Activated T-cell treated with anti-CD3 and anti-CD28 coated beads for 48 hours (primary cell): ENCODE data around the gene EYA2.
A peak's percentile ranks its signal among the peaks of the same experiment; 100 is the strongest.
"Not testable (repeated sequence)": the region's sequence is repeated elsewhere in the genome, so short reads cannot be mapped to it uniquely, and the experiment has no call there.

Experiments
- DNase-seq: peaks from one replicate; pipeline ENCODE4 v3.0.0-alpha.2; 2020; ENCODE audit warnings: low read depth

Gene EYA2

DNA sequence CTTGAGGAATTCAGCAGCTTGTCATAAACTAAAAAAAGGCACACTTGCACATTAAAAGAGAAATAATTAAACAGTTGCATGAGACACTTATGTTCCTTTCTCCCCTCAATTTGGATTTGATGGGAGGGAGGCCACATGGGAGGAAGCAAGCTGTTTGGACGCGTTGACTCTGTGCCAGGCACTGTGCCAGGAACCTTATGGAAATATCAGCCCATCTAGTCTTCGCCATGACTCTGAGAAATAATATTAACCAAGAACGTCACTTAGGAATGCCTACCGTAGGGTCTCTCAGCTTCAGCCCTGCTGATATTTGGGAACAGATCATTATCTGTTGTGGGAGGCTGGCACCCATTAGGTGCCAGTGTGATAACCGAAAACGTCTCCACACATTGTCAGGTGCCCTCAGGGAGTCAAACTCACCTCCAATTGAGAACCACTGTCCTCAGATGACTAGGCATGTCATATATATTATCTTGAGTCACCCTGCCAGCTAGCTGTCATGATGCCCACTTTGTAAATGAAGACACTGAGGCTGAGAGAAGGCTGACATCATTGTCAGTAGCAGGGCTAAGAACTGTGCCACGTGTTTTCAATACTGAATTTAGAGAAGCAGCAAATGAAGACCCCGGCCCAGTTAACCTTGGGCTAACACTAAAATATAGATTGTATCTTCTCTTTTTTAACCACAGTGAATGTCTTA is 36.1 kb downstream of the EYA2 start:
- no peak for DNase-seq

DNA sequence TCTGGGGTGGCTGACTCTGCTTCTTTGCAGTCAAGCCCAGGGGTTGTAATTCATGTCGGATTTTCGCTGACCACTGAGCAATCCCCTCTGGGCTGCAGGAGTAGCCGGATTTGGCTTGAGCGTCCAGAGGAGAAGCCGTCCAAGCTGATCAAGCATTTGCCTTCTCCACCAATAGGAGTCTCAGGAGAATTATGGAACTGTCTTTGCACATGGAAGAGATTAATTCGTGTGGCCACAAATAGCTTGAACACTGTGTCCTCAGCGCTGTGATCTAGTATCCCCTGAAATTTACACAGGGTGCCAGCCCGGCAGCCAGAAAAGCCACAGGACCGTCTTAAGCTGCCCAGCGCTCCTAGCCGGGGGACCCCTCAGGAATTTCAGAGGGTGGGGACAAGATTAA is 37.1 kb downstream of the EYA2 start:
- no peak for DNase-seq

- not testable (repeated sequence) for DNase-seq
Observed at GRCh38 chr20:46932439-46932838, 37.8 kb downstream of the EYA2 start.

DNA sequence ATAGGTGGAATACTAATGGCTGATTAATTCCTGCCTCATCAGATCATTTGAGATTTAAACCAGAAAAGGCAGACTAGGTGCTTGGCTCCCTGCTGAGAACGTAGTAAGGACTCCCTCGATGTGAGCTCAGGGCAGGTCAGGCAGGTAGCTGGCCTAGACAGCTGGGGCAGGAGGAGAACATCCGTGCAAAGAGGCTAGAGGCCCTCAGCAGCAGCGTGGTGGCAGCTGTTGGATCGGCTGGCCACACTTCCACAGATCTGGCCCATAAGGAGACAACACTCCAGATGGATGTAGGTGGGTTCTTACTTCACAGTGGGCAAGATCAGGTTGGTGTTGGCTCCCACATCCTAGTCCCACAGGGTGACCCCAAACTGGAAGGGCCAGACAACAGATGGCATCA is 38.5 kb downstream of the EYA2 start:
- no peak for DNase-seq

- no peak for DNase-seq
Observed at GRCh38 chr20:46934746-46935287, 40.2 kb downstream of the EYA2 start.

DNA sequence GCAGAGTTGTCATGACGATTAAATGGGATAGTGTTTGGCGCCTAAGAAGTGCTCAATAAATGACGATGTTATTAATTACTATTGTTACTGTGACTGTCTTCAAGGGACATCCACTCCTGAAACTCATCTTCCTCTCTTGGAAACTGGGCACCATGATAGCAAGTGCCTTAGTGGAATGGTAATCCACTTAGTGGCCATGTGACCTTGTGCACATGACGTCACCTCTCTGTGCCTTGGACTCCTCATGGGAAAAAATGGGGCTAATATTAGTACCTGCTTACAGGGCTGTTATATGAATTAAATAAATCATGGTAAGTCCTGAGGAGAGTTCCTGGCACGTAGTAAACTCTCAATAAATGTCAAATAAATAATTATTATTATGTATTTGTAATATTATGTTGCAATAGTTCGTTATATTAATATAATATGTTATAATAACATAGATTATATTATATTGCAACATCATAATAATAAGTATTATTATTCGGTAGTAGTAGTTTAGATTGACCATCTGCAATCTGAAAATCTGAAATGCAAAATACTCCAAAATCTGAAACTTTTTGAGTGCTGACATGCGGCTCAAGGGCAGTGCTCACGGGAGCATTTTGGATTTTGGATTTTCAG is 40.9 kb downstream of the EYA2 start:
- no peak for DNase-seq

DNA sequence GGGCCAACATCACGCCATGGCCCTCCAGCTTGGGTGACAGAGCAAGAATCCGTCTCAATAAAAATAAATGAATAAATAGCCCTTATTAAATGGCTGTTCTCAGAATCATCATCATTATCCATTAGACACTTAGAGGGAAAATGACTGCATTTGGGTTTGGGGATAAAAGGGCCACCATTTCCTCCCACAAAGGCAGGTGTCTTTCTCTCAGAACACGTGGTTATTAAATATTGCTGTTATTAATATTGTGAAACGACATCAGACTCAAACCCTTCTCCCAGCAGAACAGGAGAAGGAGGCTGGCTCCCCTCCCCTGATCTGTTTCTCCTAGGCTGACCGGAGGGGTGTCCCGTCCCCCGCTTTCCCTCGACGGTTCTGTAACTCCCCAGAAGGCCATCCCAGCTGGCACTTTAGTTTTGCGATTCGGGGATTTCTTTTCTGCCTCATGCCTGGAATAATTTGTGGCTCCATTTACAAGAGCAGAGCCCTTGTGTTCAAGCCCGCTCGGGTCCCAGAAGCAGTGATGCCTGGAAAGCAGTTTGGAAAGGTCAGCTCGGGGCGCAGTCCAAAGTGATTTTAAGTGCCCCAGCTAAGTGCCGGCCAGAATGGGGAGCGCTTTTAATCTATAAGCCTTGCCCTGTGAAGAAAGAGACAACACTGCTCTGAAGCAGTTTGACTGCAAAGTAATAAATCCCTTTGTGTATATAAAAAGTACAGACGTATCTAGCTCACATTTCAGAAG is 41.9 kb downstream of the EYA2 start:
- DNase-seq, result no peak

GRCh38 chr20:46937157-46937523 is 42.5 kb downstream of the EYA2 start:
- no peak for DNase-seq

DNA sequence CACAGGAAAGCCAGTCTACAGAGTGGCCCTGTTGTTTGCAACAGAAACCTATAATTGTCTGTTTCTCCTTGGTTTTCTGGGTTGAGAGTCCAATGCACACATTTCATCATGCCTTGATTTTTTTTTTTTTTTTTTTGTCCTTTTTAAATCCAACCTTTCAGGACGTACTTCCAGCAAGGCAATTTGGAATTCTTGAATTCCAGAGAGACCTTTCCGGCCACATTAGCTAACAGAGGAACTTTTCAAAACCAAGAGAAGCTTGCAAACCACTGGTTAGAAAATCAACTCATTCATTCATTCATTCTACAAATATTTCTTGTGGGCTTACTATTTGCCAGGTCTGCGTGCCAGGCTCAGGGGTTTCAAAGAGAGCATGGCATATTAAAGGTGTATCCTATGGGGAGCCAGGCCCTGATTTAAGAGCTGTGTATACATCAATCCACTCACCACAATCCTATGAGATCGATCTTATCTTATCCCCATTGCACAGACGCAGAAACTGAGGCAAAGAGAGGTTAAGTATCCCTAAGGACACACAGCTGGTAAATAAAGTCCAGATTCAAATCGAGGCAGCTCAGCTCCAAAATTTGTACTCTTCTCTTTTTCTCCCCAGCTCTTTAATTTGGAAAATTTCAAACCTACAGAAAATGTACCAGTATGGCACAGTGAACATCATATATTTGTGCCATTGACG is 43.0 kb downstream of the EYA2 start:
- DNase-seq, result no peak

DNA sequence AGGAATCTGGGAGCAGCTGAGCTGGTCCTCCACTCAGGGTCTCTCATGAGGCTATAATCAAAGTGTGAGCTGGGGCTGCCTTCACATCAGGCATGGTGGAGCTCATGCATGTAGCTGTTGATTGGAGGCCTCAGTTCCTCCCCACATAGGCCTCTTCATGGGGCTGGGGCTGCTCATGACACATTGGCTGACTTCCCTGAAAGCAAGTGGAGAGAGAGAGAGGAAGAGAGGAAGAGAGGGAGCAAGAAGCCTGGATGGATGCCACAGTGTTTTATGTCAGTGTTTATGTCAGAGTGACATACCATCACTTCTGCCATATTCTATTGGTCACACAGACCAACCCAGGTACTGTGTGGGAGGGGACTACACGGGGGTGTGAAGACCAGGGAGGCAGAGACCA is 43.8 kb downstream of the EYA2 start:
- DNase-seq, result no peak

DNA sequence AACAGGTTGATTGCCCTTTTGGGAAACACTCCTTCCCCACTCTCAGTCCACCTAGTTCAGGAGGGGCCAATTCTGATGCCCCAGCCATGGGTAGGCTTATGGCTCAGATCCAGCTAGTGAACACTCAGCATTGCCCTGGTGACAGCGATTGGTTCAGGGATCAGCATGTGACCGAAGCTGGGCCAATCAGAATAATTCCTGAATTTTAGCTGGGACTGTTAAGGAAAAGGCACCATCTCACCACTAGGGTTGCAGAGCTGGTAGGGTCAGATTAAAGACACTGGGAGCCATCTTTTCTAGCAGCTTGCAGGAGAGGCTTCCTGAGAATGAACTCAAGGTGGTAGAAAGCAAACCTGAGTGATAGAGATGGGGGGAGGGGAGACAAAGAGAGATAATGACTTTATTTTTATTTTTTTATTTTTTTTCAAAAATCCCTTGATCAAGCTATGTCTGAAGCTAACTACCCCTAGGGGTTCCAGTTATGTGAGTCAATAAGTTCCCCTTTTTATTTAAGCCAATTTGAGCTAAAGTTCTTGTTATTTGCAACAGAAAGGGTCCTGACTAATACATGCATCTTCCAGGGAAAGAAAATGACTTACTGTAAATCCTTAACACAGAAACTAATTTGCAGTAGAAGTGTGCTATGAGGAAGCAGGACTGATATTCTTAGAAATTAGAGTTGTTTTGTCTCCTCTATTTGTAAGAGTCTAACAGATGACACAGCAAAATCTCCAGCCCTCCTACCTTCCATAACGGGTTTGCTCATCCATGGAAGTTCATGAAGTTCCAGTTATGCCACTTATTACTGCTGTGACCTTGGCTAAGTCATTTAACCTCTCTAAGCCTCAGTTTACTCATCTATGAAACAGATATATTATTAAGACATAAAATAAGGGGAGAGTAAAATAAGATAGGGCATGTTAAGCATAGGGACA is 44.7 kb downstream of the EYA2 start:
- DNase-seq, result no peak

- no peak for DNase-seq
Observed at GRCh38 chr20:46940616-46941015, 46.0 kb downstream of the EYA2 start.

DNA sequence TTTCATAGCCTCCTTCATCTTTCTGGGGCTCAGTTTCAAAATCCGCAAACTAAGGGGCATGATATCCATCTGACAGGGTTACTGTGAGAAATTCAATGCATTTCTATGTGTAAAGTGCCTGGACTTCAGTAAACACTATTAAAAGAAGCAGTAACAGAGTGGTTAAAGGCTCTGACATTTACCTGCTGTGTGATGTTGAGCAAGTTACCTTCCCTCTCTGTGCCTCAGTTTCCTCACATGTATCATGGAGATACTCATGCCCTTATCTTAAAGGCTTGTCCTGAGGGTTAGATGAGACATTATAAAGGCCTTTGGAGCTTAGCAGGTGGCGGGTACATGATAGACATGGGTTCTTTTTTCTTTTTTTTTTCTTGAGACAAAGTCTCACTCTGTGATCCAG is 46.8 kb downstream of the EYA2 start:
- no peak for DNase-seq

GRCh38 chr20:46943861-46944591 is 49.4 kb downstream of the EYA2 start:
- DNase-seq, result no peak

- DNase-seq, result no peak
Observed at GRCh38 chr20:46945465-46945864, 50.8 kb downstream of the EYA2 start.

GRCh38 chr20:46946181-46946624 is 51.6 kb downstream of the EYA2 start:
- no peak for DNase-seq

DNA sequence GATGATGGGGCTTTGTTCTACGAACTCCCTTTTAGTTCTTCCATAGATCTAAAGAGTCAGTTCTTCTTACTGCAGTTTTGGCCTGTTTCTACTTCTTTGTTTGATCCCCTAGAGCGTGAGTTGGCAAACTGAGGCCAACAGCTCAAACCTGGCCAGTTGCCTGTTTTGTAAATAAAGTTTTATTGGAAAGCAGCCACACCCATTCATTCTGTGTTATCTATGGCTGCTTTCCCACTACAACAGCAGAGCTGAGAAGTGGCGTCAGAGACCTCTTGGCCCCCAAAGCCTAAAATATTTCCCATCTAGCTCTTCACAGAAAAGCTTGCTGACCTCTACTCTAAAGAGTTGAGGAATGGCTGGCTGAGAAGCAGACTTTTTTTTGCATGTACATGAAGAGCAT is 52.2 kb downstream of the EYA2 start:
- no peak for DNase-seq

DNA sequence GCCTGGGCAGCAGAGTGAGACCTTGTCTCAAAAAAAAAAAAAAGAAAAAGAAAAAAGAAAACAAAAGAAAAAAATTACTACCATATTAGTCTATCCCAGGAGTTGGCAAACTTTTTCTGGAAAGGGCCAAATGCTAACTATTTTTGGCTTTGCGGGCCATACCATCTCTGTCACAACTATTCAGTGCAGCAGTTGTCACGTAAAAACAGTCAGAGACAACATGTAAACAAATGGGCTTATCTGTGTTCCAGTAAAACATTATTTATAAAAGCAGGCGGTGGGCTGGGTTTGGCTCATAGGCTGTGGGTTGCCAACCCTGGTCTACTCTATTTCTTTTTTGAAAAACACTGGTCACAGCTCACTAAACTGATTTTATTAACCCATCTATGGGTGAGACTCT is 53.4 kb downstream of the EYA2 start:
- DNase-seq, result no peak

GRCh38 chr20:46951405-46951804 is 56.8 kb downstream of the EYA2 start:
- peak; percentile 15 for DNase-seq

DNA sequence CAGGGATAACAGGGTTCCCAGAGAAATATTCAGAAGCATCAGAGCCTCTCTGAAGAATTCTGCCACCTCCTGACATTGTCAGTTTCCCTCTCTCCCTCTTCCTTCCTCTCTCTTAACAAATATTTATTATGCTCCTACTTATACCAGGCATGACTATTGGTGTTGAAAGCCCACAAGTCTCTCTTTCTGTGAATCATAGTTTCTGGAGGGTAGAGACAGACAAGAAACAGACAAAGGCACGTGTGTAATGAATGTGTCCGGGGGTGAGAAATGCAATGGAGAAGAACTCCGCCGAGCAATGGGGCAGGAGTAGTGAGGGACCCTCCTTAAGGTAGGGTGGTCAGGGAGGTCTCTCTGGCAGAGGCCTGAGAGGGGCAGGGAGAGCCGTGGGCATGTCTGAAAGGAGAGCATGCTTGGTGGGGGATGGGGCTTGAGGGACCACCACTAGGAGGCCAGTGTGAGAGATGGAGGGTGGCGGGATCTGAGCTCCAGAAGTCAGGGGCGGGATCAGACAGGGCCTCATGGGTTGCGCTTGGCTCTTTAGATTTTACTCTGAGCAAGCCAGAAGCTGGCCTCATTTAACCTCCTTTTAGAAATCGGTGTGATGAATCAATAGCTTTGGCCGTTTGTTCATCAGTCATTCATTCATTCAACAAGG is 57.3 kb downstream of the EYA2 start:
- DNase-seq, result no peak
